CD4-positive, alpha-beta T cell (primary cell): ENCODE data around the gene ASIC3. TPM values are rescaled to one million over a fixed set of nuclear protein-coding genes. Genes with fewer than 3 reads are reported as not detected.

Source experiments
- ATAC-seq: fragments of 200-7000 bp; cut with Tn5 transposase; one replicate; pipeline ENCODE4 v1.10.0; 2022; ENCODE audit warnings: mild to moderate bottlenecking; ENCODE audit not compliant: poor library complexity
- CTCF ChIA-PET: fragments of 350-600 bp; sonication (Branson Sonifier 250); formaldehyde crosslinking; loops from one replicate; lab custom pipeline; 2021; ENCODE audit warnings: antibody characterized with exemption, inconsistent platforms; lab: Charles Lee
- POLR2A ChIA-PET: fragments of 350-600 bp; sonication (Branson Sonifier 250); formaldehyde crosslinking; loops from one replicate; lab custom pipeline; 2021; ENCODE audit warnings: antibody characterized with exemption, inconsistent platforms; lab: Charles Lee
- DNase-seq, 14 experiments: peaks; one replicate each; pipeline ENCODE4 v3.0.0-alpha.2; 2013 to 2020; ENCODE audit warnings: mixed read lengths in 2 of 14
- H3K27ac ChIP-seq, 2 donors: one replicate each; pipeline versions ENCODE4 v1.5.1 to v1.7.0; 2013; ENCODE audit warnings: low read length in 2 of 2, low read depth in 1 of 2, mild to moderate bottlenecking in 1 of 2
- H3K27me3 ChIP-seq, 2 experiments: 1 replicate in 1 of 2; 2 replicates in 1 of 2; pipeline versions ENCODE4 v1.6.1 to v1.7.0; 2013; ENCODE audit warnings: low read length in 2 of 2, control low read depth in 1 of 2, mild to moderate bottlenecking in 1 of 2, moderate library complexity in 1 of 2; ENCODE audit not compliant: insufficient read depth in 2 of 2, control insufficient read depth in 1 of 2
- H3K36me3 ChIP-seq: one replicate; pipeline ENCODE4 v1.6.1; 2013; ENCODE audit warnings: low read length, control low read depth; ENCODE audit not compliant: insufficient read depth
- H3K4me1 ChIP-seq: one replicate; pipeline ENCODE4 v1.6.1; 2013; ENCODE audit warnings: low read length, control low read depth; ENCODE audit not compliant: insufficient read depth
- H3K4me3 ChIP-seq: one replicate; pipeline ENCODE4 v1.5.1; 2013; ENCODE audit warnings: mild to moderate bottlenecking, low read length, moderate library complexity
- H3K9me3 ChIP-seq, 2 experiments: 1 replicate in 1 of 2; 2 replicates in 1 of 2; pipeline versions ENCODE4 v1.6.1 to v1.7.0; 2013; ENCODE audit warnings: low read length in 2 of 2, mild to moderate bottlenecking in 2 of 2, control low read depth in 1 of 2, moderate library complexity in 1 of 2; ENCODE audit not compliant: control insufficient read depth in 1 of 2, insufficient read depth in 1 of 2
- H3K27ac Mint-ChIP-seq: one replicate; pipeline ENCODE4 v1.8.0; 2020; ENCODE audit warnings: mixed read lengths
- H3K27me3 Mint-ChIP-seq: one replicate; pipeline ENCODE4 v1.8.0; 2021; ENCODE audit warnings: mixed read lengths
- H3K36me3 Mint-ChIP-seq: one replicate; pipeline ENCODE4 v1.8.0; 2021; ENCODE audit warnings: low read depth, mixed read lengths
- H3K4me1 Mint-ChIP-seq: one replicate; pipeline ENCODE4 v1.8.0; 2021; ENCODE audit warnings: low read depth, mixed read lengths
- H3K4me3 Mint-ChIP-seq: one replicate; pipeline ENCODE4 v1.8.0; 2020; ENCODE audit warnings: mild to moderate bottlenecking, mixed read lengths
- H3K9me3 Mint-ChIP-seq: one replicate; pipeline ENCODE4 v1.8.0; 2020; ENCODE audit warnings: mixed read lengths
- CTCF ChIP-seq: fragments of 200-600 bp; IDR thresholded peaks from one replicate; pipeline ENCODE4 v1.8.0; 2022; ENCODE audit warnings: antibody characterized with exemption, mild to moderate bottlenecking
- intact Hi-C, 2 experiments: fragments of 100-400 bp; cut with DNase I in 1 of 2; cut with micrococcal nuclease in 1 of 2; formaldehyde crosslinking; loops; one replicate each; pipeline versions ENCODE4 v1.15.1 to v1.9.0; 2023 to 2025; cut with DNase I, micrococcal nuclease
- total RNA-seq, 174 experiments: library from RNA in 2 of 174; stranded (reverse) in 2 of 174; gene quantifications; one replicate each; pipeline ENCODE4 v1.2.3 and lab custom pipeline; 2021 to 2026

Gene ASIC3
- total RNA-seq, 2 experiments from 2014 or later, result 13.8 to 15.2 TPM

- H3K4me3 ChIP-seq, result no peak overlapping the region
- H3K36me3 ChIP-seq, result no peaks in the 10 kb centered on the region
- peaks cover 0 to 3% of the 10 kb centered on the region in 2 experiments for H3K9me3 ChIP-seq
- Mint-ChIP-seq H3K4me1 (peaks cover 23% of the 10 kb centered on the region), H3K27ac (no peak overlapping the region), H3K4me3 (no peak overlapping the region), H3K36me3 (peaks cover 11% of the 10 kb centered on the region), H3K9me3 (no peaks in the 10 kb centered on the region), H3K27me3 (peaks cover 4% of the 10 kb centered on the region)
- H3K4me1 ChIP-seq, result peaks cover 53% of the 10 kb centered on the region
- intact Hi-C loops, result no loop called here
- POLR2A ChIA-PET, result no interaction called here
- no peak overlapping the region for H3K27ac ChIP-seq
- CTCF ChIA-PET, result interaction anchor here (0.9 to 1.6 kb wide), 3 partner anchors 19 to 77 kb away, joined by 3 to 4 read pairs (median 3); no protein-coding TSS in a partner anchor
- H3K27me3 ChIP-seq, result no peaks in the 10 kb centered on the region
- no peak for TF ChIP-seq CTCF
- DNase-seq (peak in 2 of 14 experiments; percentile 52 to 60), ATAC-seq (no peak)
Observed at GRCh38 chr7:151091431-151091830, 43.1 kb downstream of the ASIC3 start.

GRCh38 chr7:151091988-151092387 lies 43.7 kb downstream of the ASIC3 start:
- Histone ChIP-seq H3K27me3 (no peaks in the 10 kb centered on the region), H3K9me3 (peaks cover 0 to 3% of the 10 kb centered on the region in 2 experiments), H3K4me3 (no peak overlapping the region), H3K27ac (no peak overlapping the region), H3K36me3 (no peaks in the 10 kb centered on the region), H3K4me1 (peaks cover 50% of the 10 kb centered on the region)
- Mint-ChIP-seq H3K36me3 (peaks cover 11% of the 10 kb centered on the region), H3K4me3 (no peak overlapping the region), H3K9me3 (no peaks in the 10 kb centered on the region), H3K27me3 (peaks cover 4% of the 10 kb centered on the region), H3K4me1 (peaks cover 23% of the 10 kb centered on the region), H3K27ac (no peak overlapping the region)
- ATAC-seq, result no peak
- no peak for TF ChIP-seq CTCF
- DNase-seq, result no peak
- intact Hi-C loops, result no loop called here
- ChIA-PET CTCF (interaction anchor here (0.9 to 1.6 kb wide), 2 partner anchors 18 to 20 kb away, joined by 3 to 4 read pairs; no protein-coding TSS in a partner anchor), POLR2A (no interaction called here)

GRCh38 chr7:151093748-151094147 lies 45.4 kb downstream of the ASIC3 start:
- no peak overlapping the region for H3K27ac ChIP-seq
- no peaks in the 10 kb centered on the region for H3K9me3 Mint-ChIP-seq
- no peaks in the 10 kb centered on the region for H3K36me3 ChIP-seq
- CTCF ChIA-PET, result interaction anchor here (1.2 kb wide), 1 partner anchor 30 kb away, joined by 3 read pairs; no protein-coding TSS in a partner anchor
- peaks cover 11% of the 10 kb centered on the region for H3K36me3 Mint-ChIP-seq
- H3K4me1 ChIP-seq, result peaks cover 32% of the 10 kb centered on the region
- intact Hi-C loops, result no loop called here
- H3K27ac Mint-ChIP-seq, result no peak overlapping the region
- ATAC-seq (no peak), DNase-seq (no peak)
- POLR2A ChIA-PET, result no interaction called here
- H3K9me3 ChIP-seq, result no peaks in the 10 kb centered on the region
- H3K4me3 Mint-ChIP-seq, result no peak overlapping the region
- no peaks in the 10 kb centered on the region for H3K27me3 ChIP-seq
- no peak overlapping the region for H3K4me3 ChIP-seq
- TF ChIP-seq CTCF, result no peak
- H3K27me3 Mint-ChIP-seq, result peaks cover 4% of the 10 kb centered on the region
- H3K4me1 Mint-ChIP-seq, result peaks cover 16% of the 10 kb centered on the region
